Activated naive CD8-positive, alpha-beta T cell treated with anti-CD3 and anti-CD28 coated beads for 36 hours (primary cell): ENCODE results near the gene PACSIN2. TPM values are rescaled to one million over a fixed set of nuclear protein-coding genes. Genes with fewer than 3 reads are reported as not detected.
"Not testable (repeated sequence)": the region's sequence is repeated elsewhere in the genome, so short reads cannot be mapped to it uniquely, and the experiment has no call there.

Source experiments
- DNase-seq: peaks from one replicate; pipeline ENCODE4 v3.0.0; 2021
- H3K27ac Mint-ChIP-seq: one replicate; pipeline ENCODE4 v1.8.0; 2022; ENCODE audit warnings: mild to moderate bottlenecking, moderate library complexity, mixed read lengths
- H3K27me3 Mint-ChIP-seq: one replicate; pipeline ENCODE4 v1.8.0; 2022; ENCODE audit warnings: mild to moderate bottlenecking, mixed read lengths
- H3K36me3 Mint-ChIP-seq: one replicate; pipeline ENCODE4 v1.8.0; 2021; ENCODE audit warnings: mild to moderate bottlenecking, mixed read lengths
- H3K4me1 Mint-ChIP-seq: one replicate; pipeline ENCODE4 v1.8.0; 2021; ENCODE audit warnings: mixed read lengths
- H3K4me3 Mint-ChIP-seq: one replicate; pipeline ENCODE4 v1.8.0; 2022; ENCODE audit warnings: mild to moderate bottlenecking, moderate library complexity, mixed read lengths
- H3K9me3 Mint-ChIP-seq: one replicate; pipeline ENCODE4 v1.8.0; 2022; ENCODE audit warnings: mixed read lengths
- total RNA-seq, 2 experiments: library from RNA; stranded (reverse); gene quantifications; one replicate each; pipeline ENCODE4 v1.2.3, GENCODE V29; 2021

The PACSIN2 gene
- total RNA-seq, 2 experiments from 2014 or later, result 30.2 to 34.6 TPM

DNA sequence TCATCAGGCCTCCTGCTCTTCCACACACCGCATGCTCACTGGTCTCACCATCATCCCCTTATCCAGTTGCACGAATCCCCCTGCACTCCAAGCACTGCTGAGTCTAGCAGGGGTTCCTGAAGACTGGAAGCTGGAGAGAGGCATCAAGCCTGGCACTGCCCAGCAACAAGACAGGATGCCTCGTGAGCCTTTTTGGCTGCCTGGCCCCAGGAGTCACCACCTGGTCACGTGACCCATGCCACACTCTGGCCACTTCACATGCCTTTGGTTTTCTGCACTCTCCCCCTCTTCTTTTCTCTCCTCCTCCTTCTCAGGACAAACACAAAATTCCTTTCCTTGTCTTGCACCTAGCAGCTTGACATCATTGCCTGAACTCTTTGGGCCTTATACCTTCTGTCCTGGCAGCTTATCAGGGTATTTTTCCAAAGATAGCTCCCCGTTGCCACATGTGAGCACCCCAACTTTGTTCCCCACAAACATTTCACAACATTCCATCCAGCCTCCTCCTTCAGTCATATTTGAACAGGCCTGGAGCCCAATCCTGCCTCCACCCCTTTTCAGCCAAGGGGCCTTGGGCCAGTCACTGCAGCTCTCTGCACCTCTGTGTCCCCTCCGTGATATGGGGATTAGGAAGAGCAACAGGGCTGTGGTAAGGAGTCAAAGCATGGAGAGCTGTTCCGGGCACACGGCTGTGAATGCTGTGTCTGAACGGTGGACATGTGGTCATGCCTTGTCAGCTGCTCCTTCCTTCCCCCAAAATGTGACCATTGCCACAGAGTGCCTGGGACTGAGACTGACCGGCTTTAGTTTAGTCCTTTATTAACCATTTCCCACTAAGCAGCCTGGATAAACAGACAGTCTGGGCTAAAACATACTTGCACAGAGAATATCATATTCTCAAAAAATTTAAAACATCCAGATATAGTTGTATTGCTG, 2.8 kb upstream of the PACSIN2 start:
- no peaks in the 10 kb centered on the region for H3K9me3 Mint-ChIP-seq
- peaks cover 2% of the 10 kb centered on the region for H3K36me3 Mint-ChIP-seq
- H3K4me3 Mint-ChIP-seq, result no peak overlapping the region
- no peak for DNase-seq
- H3K27me3 Mint-ChIP-seq, result no peaks in the 10 kb centered on the region
- peaks cover 20% of the 10 kb centered on the region for H3K4me1 Mint-ChIP-seq
- no peak overlapping the region for H3K27ac Mint-ChIP-seq

DNA sequence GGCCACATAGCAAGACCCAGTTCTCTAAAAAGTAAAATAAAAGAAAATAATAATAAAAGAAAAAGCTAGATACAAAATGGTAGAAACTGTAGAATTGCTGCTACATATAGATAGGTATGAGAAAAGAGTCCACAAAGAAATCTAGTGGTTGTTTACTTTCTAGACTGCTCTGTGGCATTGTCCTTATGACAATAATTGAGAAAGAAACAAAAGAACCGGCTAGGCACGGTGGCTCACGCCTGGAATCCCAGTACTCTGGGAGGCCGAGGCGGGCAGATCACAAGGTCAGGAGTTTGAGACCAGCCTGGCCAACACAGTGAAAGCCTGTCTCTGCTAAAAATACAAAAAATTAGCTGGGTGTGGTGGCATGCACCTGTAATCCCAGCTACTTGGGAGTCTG, 1.2 kb upstream of the PACSIN2 start:
- not testable (repeated sequence) for DNase-seq, H3K9me3 Mint-ChIP-seq, H3K36me3 Mint-ChIP-seq, H3K27me3 Mint-ChIP-seq, H3K27ac Mint-ChIP-seq
- Mint-ChIP-seq H3K4me1 (peaks cover 26% of the 10 kb centered on the region), H3K4me3 (peak overlapping the region; percentile 96)

DNA sequence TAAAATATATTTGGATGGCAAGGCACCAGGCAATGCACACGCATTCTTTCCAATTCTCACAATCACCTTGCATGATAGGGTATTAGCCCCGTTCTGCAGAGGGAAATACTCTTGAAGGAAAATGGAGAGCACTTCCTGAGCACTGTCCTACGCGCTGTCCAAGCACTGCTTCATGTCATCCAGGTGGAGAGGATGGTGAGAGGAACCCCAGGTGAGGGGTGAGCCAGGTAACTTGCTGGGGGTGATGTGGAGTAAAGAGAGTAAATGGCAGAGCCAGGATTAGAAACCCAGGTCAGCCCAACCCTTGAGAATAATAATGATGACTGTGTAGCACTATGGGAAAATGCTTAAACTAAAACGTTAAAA, 711 bp upstream of the PACSIN2 start:
- H3K36me3 Mint-ChIP-seq, result peaks cover 2% of the 10 kb centered on the region
- H3K27ac Mint-ChIP-seq, result peak overlapping the region; percentile 82
- peaks cover 29% of the 10 kb centered on the region for H3K4me1 Mint-ChIP-seq
- H3K27me3 Mint-ChIP-seq, result no peaks in the 10 kb centered on the region
- DNase-seq, result no peak
- no peaks in the 10 kb centered on the region for H3K9me3 Mint-ChIP-seq
- H3K4me3 Mint-ChIP-seq, result peak overlapping the region; percentile 96

DNA sequence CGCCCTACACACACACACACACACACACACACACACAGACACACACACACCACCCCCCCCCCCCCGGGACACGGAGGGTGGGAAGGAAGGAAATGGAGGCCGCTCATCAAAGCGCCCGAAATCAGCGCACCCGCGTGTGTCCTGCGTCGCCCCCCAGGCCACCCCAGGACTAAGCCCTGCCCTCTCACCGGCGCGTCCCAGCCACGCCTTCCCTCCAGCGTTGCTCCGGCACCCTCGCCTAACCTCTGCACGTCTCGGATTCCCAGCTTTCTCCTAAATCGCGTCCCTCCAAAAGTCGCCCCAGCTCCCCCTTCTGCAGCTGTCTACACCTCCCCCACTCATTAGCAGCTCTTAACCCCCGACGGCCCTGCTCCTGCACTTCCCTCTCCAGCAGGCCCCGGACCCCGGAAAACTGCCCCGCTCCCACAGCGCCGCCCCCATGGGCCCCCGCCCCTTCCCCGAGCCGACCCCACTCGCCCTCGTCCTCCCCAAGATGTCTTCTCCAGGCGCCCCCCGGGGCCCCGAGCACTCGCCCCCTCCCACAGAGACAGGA, 557 bp downstream of the PACSIN2 start:
- Mint-ChIP-seq H3K36me3 (peaks cover 2% of the 10 kb centered on the region), H3K4me1 (peaks cover 31% of the 10 kb centered on the region), H3K27ac (peak overlapping the region; percentile 76), H3K4me3 (peak overlapping the region; percentile 96), H3K9me3 (no peaks in the 10 kb centered on the region), H3K27me3 (no peaks in the 10 kb centered on the region)
- DNase-seq, result peak; percentile 44

DNA sequence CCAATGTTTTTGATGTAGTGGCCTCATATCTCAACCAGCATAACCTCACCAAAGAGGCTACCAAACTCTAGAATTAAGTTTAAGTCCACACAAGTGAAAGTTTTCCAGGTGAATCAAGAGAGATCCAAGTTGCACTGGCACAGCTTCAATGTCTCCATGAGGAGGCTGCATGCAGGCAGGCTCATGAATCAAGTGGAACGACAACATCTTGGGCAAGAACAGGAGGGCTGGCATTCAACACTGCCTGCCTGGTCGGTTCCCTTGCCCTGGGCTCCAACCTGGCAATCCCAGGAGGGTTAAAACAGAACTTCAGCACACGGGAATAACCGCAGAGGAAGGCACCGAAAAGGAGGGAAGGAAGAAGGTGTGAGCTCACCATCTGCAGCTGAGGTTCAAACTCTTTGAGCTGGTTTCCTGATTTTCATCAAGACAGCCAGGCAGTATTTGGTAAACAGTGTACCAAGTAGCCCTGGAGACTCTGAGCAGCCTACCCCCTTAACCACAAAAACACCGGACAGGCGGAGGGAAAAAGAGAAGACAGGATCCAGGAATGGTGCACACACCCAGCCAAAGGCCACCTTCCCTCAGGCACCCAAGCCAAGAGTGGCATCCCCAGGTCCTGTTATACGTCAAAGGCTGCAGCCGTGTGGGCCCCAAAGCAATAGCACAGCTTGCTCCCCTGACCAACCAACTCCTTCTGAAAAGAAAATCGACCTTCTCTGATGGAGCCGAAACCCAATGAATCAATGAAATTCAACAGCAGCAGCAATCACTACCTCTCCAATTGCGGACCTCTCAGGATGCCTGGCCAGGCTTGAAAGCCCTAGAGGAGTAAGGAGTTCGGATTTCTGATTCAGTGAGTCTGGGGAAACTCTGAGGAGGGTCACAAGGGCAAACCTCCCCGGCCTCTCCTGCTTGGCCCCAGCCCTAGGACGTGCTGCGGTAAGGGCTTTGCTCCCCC, 1.3 kb downstream of the PACSIN2 start:
- Mint-ChIP-seq H3K4me3 (peak overlapping the region; percentile 96), H3K4me1 (peaks cover 37% of the 10 kb centered on the region), H3K36me3 (peaks cover 2% of the 10 kb centered on the region), H3K27me3 (no peaks in the 10 kb centered on the region), H3K27ac (peak overlapping the region; percentile 76), H3K9me3 (no peaks in the 10 kb centered on the region)
- DNase-seq, result no peak

DNA sequence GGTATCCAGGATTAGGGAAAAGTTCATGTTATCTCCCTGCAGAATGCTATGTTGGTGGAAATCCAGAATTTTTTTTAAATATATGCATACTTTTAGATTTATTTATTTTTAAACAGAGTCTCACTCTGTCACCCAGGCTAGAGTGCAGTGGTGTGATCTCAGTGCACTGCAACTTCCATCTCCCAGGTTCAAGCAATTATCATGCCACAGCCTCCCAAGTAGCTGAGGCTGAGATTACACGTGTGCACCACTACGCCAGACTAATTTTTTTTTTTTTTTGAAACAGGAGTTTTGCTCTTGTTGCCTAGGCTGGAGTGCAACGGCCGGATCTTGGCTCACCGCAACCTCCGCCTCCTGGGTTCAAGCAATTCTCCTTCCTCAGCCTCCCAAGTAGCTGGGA, 2.6 kb downstream of the PACSIN2 start:
- DNase-seq, result no peak
- H3K9me3 Mint-ChIP-seq, result no peaks in the 10 kb centered on the region
- no peak overlapping the region for H3K4me3 Mint-ChIP-seq
- H3K4me1 Mint-ChIP-seq, result peaks cover 42% of the 10 kb centered on the region
- no peaks in the 10 kb centered on the region for H3K27me3 Mint-ChIP-seq
- no peak overlapping the region for H3K27ac Mint-ChIP-seq
- H3K36me3 Mint-ChIP-seq, result peaks cover 2% of the 10 kb centered on the region

DNA sequence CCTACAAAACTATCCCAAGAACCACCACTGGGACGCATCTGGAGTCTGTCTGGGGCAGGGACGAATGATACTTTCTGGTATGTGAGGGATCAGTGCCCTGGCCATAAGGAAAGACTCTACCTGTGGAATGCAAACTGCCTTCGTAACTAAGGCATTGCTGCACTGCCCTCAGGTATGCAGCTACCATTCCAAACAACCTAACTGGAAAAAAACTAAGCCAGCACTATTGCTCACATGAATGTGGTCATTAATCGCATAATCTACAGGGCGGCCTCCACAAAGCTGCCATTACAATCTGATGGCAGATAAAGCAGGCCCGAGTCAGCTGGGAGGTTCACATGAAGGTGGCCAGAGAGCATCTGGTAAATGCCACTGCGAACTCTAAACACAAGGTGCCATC, 3.9 kb downstream of the PACSIN2 start:
- H3K4me1 Mint-ChIP-seq, result peaks cover 55% of the 10 kb centered on the region
- DNase-seq, result no peak
- no peaks in the 10 kb centered on the region for H3K27me3 Mint-ChIP-seq
- no peak overlapping the region for H3K4me3 Mint-ChIP-seq
- peaks cover 2% of the 10 kb centered on the region for H3K36me3 Mint-ChIP-seq
- H3K9me3 Mint-ChIP-seq, result no peaks in the 10 kb centered on the region
- no peak overlapping the region for H3K27ac Mint-ChIP-seq

DNA sequence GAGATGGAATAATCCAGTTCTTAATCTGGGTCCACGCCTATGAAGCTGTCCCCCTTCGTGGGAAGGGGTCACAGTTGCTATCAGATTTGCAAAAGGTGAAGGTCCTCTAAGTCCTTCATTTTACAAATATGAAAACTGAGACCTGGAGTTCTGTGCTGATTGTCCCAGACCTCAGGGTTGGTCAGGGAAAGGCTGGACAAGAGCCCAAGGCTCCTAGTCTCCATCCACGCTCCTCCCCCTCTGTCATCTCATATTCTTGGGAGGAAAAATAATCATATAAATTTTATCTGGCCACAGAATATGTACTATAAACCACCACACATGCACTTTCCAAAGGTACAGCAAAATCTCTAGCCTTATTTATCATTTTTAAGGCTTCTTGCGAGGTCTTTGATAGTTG, 5.5 kb downstream of the PACSIN2 start:
- H3K4me3 Mint-ChIP-seq, result no peak overlapping the region
- H3K9me3 Mint-ChIP-seq, result no peaks in the 10 kb centered on the region
- H3K27me3 Mint-ChIP-seq, result no peaks in the 10 kb centered on the region
- no peak overlapping the region for H3K27ac Mint-ChIP-seq
- DNase-seq, result no peak
- H3K36me3 Mint-ChIP-seq, result peaks cover 2% of the 10 kb centered on the region
- peaks cover 66% of the 10 kb centered on the region for H3K4me1 Mint-ChIP-seq

DNA sequence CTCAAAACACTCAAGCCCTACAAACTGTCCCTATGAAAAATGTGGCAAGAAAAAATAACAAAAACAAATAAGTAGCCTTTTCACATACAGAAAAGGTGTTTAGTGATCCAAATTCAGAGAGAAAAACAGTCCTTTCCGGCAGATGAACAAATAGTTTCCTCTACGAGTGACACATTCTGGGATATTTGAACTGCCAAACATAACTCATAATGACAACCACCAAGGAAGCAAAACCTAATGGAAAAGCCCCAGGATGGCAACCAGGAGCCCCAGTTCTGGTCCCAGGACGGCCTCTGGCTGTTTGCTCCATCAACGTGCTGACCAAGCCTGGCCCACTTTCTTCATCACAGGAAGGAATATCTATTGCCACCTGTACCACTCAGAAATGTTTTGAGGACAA, 6.0 kb downstream of the PACSIN2 start:
- Mint-ChIP-seq H3K4me3 (no peak overlapping the region), H3K9me3 (no peaks in the 10 kb centered on the region), H3K36me3 (peaks cover 2% of the 10 kb centered on the region), H3K4me1 (peaks cover 67% of the 10 kb centered on the region), H3K27ac (no peak overlapping the region), H3K27me3 (no peaks in the 10 kb centered on the region)
- DNase-seq, result no peak

DNA sequence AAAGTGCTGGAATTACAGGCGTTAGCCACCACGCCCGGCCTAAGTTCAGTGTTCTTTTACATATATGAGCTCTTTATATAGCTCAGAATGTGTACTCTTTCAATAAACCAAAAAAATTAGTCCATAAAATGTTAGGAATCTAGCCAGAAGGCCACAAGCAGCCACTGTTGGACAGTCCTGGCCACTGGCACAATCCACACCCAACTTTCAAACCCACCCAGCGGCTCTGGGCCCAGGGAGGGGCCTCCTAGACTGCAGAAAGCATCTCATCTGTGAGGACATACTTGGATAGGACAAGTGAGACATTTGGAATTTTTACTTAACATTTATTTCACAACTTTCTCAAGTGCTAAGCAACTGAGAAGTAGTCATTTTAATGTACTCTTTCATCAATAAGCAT, 6.4 kb downstream of the PACSIN2 start:
- Mint-ChIP-seq H3K4me1 (peaks cover 67% of the 10 kb centered on the region), H3K36me3 (peaks cover 5% of the 10 kb centered on the region)

DNA sequence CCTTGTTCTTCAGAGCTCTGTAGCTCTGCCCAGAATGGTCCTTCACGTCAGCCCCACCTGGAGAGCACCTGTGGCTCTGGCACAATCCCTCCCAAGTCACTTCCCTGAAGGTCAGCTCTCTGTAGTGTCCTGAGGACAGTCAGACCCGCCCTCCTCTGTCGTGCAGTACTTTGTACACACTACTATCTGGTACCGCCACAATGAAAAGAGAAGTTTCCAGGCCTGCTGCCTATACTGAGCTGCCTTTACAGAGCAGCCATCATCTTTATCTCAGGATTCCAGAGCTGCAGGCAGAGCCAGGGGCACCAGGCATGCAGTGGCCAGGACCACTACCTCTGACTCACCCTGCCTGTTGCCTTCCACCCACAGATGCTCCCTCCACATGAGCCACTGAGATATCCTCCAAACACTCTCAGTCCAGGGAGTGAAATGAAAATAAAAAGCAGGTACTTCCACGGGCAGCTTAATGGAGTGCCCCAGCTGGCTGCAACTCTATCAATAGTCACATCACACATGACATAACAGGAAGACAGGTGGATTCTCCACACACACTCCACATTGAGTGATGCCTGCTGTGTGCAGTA, 7.3 kb downstream of the PACSIN2 start:
- Mint-ChIP-seq H3K27me3 (no peaks in the 10 kb centered on the region), H3K27ac (no peak overlapping the region), H3K9me3 (peaks cover 2% of the 10 kb centered on the region), H3K4me3 (no peak overlapping the region), H3K4me1 (peaks cover 65% of the 10 kb centered on the region), H3K36me3 (peaks cover 2% of the 10 kb centered on the region)
- DNase-seq, result peak; percentile 26

More for the DNA sequence above, 6.4 kb downstream of the PACSIN2 start:
- DNase-seq, result no peak
- no peak overlapping the region for H3K27ac Mint-ChIP-seq
- no peak overlapping the region for H3K4me3 Mint-ChIP-seq
- H3K9me3 Mint-ChIP-seq, result peaks cover 2% of the 10 kb centered on the region
- H3K27me3 Mint-ChIP-seq, result no peaks in the 10 kb centered on the region

DNA sequence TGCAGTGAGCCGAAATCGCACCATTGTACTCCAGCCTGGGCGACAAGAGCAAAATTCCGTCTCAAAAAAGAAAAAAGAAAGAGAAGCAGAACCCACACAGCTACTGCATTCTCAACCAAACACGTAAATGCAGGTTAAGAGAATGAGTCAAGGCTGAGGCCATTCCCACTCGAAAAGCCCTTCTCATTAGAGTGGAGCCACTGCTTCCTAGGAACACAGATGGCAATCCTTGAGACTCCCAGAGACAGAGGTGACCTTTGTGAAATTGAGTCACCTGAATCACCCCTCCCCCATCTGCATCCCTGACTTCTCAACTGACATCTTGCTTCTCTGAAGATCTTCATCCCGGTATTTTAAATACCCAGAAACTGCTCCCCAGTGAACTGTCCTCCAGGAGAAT, 8.2 kb downstream of the PACSIN2 start:
- no peak overlapping the region for H3K4me3 Mint-ChIP-seq
- no peaks in the 10 kb centered on the region for H3K27me3 Mint-ChIP-seq
- no peak overlapping the region for H3K27ac Mint-ChIP-seq
- DNase-seq, result no peak
- peaks cover 72% of the 10 kb centered on the region for H3K4me1 Mint-ChIP-seq
- H3K36me3 Mint-ChIP-seq, result peaks cover 2% of the 10 kb centered on the region
- peaks cover 2% of the 10 kb centered on the region for H3K9me3 Mint-ChIP-seq

DNA sequence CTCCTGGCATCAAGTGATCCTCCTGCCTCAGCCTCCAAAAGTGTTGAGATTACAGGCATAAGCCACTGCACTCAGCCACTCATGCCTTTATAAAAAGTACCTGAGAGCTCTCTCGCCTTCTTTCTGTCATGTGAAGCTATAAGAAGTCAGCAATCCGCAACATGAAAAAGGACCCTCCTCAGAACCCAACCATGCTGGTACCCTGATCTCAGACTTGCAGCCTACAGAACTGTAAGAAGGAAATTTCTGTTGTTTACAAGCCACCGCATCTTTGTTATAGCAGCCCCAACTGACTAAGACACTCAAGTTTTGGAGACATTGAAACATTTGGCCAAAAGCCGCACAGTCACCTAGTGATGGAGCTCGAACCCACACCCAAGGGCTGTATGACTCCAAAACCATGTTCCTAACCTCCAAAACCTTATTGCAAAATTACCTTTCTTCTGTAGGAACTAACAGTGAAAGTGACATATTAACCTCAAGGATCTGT, 8.9 kb downstream of the PACSIN2 start:
- DNase-seq, result no peak
- H3K4me3 Mint-ChIP-seq, result no peak overlapping the region
- H3K9me3 Mint-ChIP-seq, result peaks cover 2% of the 10 kb centered on the region
- no peaks in the 10 kb centered on the region for H3K27me3 Mint-ChIP-seq
- no peak overlapping the region for H3K27ac Mint-ChIP-seq
- H3K36me3 Mint-ChIP-seq, result peaks cover 2% of the 10 kb centered on the region
- peaks cover 74% of the 10 kb centered on the region for H3K4me1 Mint-ChIP-seq

DNA sequence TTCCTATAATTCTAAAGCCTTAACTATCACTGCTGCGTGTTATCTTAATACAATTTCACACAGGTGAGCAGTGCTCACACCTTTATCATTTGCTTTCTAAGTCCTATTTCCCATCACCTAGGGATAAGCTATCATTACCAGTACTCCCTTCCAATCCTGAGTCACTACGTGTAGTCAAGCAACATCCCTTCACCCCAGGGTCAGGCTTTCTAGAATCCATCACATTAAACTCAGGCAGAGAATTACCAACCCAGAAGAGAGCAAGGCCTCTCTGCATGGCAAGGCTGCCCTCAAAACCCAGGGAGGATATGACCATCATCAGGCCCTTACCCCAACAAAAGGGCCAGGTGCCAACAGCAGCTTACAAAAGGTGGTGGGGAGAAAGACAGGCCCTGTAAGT, 9.8 kb downstream of the PACSIN2 start:
- DNase-seq, result no peak
- peaks cover 2% of the 10 kb centered on the region for H3K36me3 Mint-ChIP-seq
- H3K4me1 Mint-ChIP-seq, result peaks cover 79% of the 10 kb centered on the region
- H3K27me3 Mint-ChIP-seq, result no peaks in the 10 kb centered on the region
- H3K9me3 Mint-ChIP-seq, result peaks cover 2% of the 10 kb centered on the region
- H3K4me3 Mint-ChIP-seq, result no peak overlapping the region
- H3K27ac Mint-ChIP-seq, result peak overlapping the region; percentile 23
